Thyroid gland (tissue), 4 donors: Measurements from ENCODE around the gene RIC3.

ENCODE experiments used
- POLR2A ChIP-seq, 2 donors: fragments of 450-650 bp; IDR thresholded peaks; one replicate each; pipeline ENCODE4 v1.6.1; 2017; ENCODE audit warnings: antibody characterized with exemption in 2 of 2, mild to moderate bottlenecking in 2 of 2, moderate library complexity in 1 of 2
- TF ChIP-seq, protein P1 (sequence below), 6 experiments: fragments of 200-600 bp in 3 of 6; fragments of 450-650 bp in 3 of 6; sonication (generic) in 3 of 6; IDR thresholded peaks; one replicate each; pipeline ENCODE4 v1.5.1; 2016 to 2019; ENCODE audit warnings: antibody characterized with exemption in 6 of 6, mild to moderate bottlenecking in 2 of 6, inconsistent platforms in 1 of 6, moderate library complexity in 1 of 6

DNA sequence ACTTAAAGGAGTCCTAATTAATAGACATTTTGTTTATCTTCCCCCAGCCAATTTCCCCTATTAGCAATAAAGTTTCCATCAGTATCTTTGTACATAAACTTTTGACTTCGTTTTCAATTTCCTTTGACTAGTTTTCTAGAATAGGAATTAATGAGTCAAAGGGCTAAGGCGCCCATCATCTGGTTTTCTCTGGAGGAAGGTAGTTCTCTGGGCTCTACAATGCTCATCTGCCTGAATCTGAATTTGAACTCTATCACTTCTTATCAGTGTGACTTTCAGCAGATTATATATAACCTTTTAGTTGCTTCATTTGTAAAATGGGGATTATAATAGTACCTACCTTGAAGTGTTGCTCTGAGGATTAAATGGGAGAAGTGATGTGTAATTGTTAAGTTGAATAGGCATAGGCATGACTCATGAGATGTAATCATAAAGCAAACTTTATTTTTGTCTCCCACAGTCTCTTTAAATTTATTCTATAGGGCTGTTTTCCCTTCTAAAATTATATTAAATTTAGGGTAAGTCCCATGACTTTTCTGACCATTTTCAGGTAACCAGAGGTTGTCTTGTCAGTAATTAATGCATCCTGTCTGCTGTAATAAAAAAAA, 93.6 kb downstream of the RIC3 start:
- TF ChIP-seq, protein P1, sequence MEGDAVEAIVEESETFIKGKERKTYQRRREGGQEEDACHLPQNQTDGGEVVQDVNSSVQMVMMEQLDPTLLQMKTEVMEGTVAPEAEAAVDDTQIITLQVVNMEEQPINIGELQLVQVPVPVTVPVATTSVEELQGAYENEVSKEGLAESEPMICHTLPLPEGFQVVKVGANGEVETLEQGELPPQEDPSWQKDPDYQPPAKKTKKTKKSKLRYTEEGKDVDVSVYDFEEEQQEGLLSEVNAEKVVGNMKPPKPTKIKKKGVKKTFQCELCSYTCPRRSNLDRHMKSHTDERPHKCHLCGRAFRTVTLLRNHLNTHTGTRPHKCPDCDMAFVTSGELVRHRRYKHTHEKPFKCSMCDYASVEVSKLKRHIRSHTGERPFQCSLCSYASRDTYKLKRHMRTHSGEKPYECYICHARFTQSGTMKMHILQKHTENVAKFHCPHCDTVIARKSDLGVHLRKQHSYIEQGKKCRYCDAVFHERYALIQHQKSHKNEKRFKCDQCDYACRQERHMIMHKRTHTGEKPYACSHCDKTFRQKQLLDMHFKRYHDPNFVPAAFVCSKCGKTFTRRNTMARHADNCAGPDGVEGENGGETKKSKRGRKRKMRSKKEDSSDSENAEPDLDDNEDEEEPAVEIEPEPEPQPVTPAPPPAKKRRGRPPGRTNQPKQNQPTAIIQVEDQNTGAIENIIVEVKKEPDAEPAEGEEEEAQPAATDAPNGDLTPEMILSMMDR (IDR thresholded peaks at IDR 0.05) = no peak
- TF ChIP-seq POLR2A (IDR thresholded peaks at IDR 0.05) = no peak
